ENCODE data around the gene DNAJA1.

GRCh38 chr9:33048054-33048465 lies 23.0 kb downstream of the DNAJA1 start:
- TF ChIP-seq POLR2AphosphoS5 (IDR thresholded peaks at IDR 0.05) = no peak
- TF ChIP-seq, protein P1, sequence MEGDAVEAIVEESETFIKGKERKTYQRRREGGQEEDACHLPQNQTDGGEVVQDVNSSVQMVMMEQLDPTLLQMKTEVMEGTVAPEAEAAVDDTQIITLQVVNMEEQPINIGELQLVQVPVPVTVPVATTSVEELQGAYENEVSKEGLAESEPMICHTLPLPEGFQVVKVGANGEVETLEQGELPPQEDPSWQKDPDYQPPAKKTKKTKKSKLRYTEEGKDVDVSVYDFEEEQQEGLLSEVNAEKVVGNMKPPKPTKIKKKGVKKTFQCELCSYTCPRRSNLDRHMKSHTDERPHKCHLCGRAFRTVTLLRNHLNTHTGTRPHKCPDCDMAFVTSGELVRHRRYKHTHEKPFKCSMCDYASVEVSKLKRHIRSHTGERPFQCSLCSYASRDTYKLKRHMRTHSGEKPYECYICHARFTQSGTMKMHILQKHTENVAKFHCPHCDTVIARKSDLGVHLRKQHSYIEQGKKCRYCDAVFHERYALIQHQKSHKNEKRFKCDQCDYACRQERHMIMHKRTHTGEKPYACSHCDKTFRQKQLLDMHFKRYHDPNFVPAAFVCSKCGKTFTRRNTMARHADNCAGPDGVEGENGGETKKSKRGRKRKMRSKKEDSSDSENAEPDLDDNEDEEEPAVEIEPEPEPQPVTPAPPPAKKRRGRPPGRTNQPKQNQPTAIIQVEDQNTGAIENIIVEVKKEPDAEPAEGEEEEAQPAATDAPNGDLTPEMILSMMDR (IDR thresholded peaks at IDR 0.05) = no peak
- no peak for TF ChIP-seq POLR2A (IDR thresholded peaks at IDR 0.05)
- no peak for TF ChIP-seq EP300 (IDR thresholded peaks at IDR 0.05)

Data from upper lobe of left lung (tissue), 4 donors.